Activated naive CD4-positive, alpha-beta T cell (primary cell): ENCODE data around the gene RBMS1.
"Not testable (repeated sequence)": the region's sequence is repeated elsewhere in the genome, so short reads cannot be mapped to it uniquely, and the experiment has no call there.

ENCODE experiments used
- DNase-seq, 4 experiments: peaks; one replicate each; lab custom pipeline; 2025; lab: John Stamatoyannopoulos, UW

The RBMS1 gene

GRCh38 chr2:160469621-160470204, 23.9 kb downstream of the RBMS1 start:
- no peak for DNase-seq

DNA sequence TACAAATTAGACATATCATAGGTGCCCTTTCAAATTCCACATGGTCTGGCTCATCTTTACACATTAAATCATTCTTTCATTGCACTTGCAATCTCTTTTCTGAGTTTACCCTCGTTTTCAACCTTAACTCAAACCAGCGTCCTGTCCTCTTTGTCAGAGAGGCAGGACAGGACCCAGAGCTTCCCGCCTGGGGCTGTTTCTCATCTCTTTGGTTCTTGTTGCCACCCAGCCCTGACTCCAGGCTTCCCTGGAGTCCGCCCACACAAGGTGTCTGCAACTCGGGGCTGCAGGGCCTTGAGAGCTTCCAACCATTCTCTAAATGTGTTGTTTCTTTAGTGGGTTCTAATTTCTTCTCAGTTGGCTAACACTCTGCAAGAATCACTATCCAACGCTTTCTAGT, 24.4 kb downstream of the RBMS1 start:
- no peak for DNase-seq

GRCh38 chr2:160467086-160467485, 26.5 kb downstream of the RBMS1 start:
- DNase-seq: no peak

DNA sequence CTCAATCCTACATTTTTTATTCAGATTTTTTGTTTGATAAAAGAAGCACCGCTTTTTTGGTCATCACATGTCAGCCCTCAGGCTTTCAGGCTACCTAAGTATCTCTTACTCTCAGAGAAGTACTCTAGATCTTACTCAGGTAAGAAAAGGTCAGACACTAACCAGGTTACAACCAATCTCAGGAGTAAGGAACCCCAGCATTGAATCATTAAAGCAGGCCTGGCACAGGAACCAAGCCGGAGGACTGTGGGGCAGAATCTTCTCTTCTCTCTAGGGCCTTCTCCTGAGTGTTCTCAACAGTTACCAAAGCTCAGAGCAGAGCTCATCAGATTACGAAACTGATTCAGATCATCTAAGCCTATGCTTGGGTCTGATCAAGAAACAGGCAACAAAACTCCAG, 28.2 kb downstream of the RBMS1 start:
- DNase-seq: no peak

DNA sequence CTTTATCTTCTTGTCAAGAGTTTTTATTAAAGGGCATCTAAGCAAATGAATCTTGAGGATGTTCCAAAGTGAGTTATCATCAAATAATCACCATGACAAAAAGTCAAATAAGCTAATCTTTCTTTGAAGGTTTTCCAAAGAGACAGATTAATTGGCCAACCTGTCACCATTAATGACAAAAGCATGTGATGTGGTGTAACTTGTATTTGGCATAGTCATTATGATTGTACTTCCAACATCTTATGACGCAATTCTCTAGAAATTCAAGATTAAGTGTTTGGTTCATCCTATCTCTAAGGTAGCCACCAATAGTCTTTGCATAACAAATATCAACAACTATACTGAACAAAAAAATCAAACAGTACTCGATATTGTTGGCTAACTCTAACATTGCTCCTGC, 28.6 kb downstream of the RBMS1 start:
- no peak for DNase-seq

- no peak for DNase-seq
Measured at GRCh38 chr2:160464017-160464416, 29.6 kb downstream of the RBMS1 start.

DNA sequence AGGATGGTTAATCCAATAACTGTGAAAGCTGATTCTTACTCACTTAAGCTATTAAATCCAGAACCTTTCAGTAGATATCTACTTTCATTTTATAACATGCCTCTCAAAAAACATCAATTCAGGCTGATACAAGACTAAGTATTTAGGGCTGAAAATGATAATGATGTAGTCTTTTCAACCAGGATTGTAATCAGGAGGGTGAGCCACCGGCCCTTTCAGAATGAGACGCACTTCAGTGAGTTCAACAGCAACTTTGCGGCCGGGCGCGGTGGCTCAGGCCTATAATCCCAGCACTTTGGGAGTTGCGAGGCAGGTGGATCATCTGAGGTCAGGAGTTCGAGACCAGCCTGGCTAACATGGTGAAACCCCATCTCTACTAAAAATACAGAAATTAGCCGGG, 30.4 kb downstream of the RBMS1 start:
- no peak for DNase-seq

DNA sequence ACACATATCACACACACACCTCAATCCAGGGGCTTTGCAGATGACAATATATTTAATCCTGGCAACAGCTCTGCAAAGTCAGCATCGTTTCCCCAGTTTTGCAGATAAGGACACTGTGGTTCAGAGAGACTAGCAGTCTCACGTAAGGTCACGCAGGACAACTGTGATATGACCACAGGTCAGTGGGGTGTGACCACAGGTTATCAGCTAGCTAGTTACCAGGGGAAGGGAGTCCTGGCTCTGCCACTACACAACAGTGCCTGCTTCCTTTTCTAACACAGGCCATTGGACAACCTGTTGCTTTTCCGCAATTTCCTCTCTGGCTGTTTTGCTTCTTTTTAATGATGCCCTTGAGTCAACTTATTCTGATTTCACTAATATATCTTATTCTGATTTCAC, 33.3 kb downstream of the RBMS1 start:
- DNase-seq: no peak

GRCh38 chr2:160459538-160460332, 33.9 kb downstream of the RBMS1 start:
- no peak for DNase-seq

DNA sequence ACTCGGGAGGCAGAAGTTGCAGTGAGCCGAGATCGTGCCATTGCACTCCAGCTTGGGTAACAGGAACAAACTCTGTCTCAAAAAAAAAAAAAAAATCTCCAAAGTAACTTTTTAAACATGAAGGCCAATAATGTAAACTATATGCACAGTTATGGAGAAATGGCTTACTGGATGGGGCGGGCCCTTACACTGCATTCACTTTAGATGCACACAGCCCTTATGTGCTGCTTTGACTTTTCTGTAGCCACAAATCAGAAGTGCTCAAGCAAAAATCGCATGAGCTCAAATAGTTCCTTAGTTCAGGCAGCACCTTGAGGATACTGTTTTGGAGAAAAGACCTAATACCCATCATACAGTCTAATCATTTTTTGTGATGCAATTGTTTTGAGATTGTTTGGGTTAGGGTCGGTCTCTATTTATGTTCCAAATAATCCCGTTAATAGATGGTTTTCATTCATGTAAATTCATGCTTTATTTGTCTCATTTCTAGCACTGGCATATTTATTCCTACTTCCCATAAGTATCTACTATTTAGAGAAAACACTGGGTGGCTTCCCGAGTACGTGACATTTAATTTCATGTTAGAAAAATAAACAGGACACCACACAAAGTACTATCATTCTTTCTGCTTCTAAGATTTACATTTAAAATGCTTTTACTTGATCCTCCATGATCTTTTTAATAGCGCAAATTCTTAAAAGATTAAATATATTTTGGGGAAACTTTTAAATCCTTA, 34.7 kb downstream of the RBMS1 start:
- no peak for DNase-seq

GRCh38 chr2:160457588-160457987, 36.0 kb downstream of the RBMS1 start:
- DNase-seq: no peak

GRCh38 chr2:160454070-160454797, 39.4 kb downstream of the RBMS1 start:
- DNase-seq: no peak

GRCh38 chr2:160453111-160453820, 40.3 kb downstream of the RBMS1 start:
- no peak for DNase-seq

DNA sequence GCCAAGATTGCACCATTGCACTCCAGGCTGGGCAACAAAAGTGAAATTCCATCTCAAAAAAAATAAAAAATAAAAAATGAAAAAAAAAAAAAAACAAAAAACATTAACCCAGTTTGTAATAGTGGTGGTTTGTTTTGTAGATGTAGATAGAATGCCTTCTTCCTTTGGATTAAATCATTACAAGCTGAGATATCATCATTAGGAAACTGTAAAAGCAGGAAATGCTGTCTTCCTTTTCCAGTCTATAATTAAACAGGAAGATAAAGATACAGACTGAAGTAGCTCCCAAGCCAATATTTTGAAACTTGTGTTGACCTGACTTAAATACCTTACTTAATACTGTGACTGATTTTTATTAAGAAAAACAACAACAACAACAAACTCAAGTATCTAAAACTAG, 43.1 kb downstream of the RBMS1 start:
- no peak for DNase-seq

DNA sequence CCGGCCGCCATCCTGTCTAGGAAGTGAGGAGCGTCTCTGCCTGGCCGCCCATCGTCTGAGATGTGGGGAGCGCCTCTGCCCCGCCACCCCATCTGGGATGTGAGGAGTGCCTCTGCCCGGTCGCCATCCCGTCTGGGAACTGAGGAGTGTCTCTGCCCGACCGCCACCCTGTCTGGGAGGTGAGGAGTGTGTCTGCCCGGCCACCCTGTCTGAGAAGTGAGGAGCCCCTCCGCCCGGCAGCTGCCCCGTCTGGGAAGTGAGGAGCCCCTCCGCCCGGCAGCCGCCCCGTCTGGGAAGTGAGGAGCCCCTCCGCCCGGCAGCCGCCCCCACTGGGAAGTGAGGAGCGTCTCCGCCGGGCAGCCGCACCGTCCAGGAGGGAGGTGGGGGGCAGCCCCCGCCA, 44.8 kb downstream of the RBMS1 start:
- DNase-seq: not testable (repeated sequence)

GRCh38 chr2:160445673-160446072, 47.9 kb downstream of the RBMS1 start:
- DNase-seq: no peak

GRCh38 chr2:160442603-160443002, 51.0 kb downstream of the RBMS1 start:
- no peak for DNase-seq

- no peak for DNase-seq
Measured at GRCh38 chr2:160440888-160441287, 52.7 kb downstream of the RBMS1 start.

GRCh38 chr2:160439038-160439437, 54.6 kb downstream of the RBMS1 start:
- not testable (repeated sequence) for DNase-seq

GRCh38 chr2:160437273-160437672, 56.3 kb downstream of the RBMS1 start:
- no peak for DNase-seq

GRCh38 chr2:160434254-160434948, 59.2 kb downstream of the RBMS1 start:
- no peak for DNase-seq
